PC-3 (cell line): ENCODE data around the gene REX1BD.

Source experiments
- EZH2 ChIP-seq: fragments of 300-600 bp; sonication (generic); IDR thresholded peaks from one replicate; pipeline ENCODE4 v1.6.1; 2017; ENCODE audit warnings: antibody characterized with exemption, mild to moderate bottlenecking, low read length; ENCODE audit not compliant: unreplicated experiment
- TF ChIP-seq, protein P1 (sequence below): fragments of 300-600 bp; sonication (generic); conservative IDR thresholded peaks from 2 replicates; pipeline ENCODE4 v1.5.1; 2017; ENCODE audit warnings: antibody characterized with exemption, low read depth, mild to moderate bottlenecking, low read length

DNA sequence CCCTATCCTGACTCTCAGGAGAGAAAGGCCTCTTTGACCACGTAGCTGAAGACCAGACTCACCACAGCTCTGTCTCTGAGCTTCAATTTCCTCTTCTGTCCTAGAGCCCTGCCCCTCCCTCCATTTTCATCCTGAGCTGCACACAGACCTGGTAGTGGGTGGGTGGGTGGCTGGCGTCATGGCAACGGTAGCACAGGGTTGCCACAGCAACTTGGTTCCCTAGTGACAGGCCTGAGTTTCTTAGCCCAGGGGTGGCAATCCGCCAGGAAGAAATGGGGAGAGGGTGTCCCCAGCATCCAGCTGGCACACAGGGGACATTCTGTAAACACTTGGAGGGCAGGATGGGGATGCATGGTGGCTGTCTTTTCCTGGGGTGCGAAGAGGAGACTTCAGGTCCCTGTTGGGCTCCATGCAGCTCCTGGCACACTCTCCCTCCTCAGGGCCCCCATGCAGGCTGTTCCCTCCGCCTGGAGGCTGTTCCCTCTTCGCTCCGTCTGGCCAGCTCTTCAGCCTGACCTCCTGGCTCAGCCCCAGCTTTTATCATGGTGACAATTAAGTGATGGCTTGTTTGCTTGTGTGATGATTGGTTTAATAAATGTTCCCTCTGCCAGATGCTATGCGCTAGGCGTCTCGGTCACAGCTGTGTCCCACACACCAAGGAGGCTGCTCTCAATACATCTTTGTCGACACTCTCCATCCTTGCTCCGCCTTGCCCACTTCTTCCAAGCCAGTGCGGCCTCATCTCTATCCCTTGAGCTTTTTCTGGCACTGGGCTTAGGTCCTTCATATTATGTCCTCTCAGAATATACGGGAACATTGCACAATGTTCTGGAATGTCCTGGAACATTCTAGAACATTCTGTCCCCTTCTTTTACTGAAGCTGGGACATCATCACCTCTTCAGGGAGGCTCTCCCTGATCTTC, 40.8 kb downstream of the REX1BD start:
- TF ChIP-seq, protein P1, sequence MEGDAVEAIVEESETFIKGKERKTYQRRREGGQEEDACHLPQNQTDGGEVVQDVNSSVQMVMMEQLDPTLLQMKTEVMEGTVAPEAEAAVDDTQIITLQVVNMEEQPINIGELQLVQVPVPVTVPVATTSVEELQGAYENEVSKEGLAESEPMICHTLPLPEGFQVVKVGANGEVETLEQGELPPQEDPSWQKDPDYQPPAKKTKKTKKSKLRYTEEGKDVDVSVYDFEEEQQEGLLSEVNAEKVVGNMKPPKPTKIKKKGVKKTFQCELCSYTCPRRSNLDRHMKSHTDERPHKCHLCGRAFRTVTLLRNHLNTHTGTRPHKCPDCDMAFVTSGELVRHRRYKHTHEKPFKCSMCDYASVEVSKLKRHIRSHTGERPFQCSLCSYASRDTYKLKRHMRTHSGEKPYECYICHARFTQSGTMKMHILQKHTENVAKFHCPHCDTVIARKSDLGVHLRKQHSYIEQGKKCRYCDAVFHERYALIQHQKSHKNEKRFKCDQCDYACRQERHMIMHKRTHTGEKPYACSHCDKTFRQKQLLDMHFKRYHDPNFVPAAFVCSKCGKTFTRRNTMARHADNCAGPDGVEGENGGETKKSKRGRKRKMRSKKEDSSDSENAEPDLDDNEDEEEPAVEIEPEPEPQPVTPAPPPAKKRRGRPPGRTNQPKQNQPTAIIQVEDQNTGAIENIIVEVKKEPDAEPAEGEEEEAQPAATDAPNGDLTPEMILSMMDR: no peak
- TF ChIP-seq EZH2: no peak
